Stimulated activated CD8-positive, alpha-beta memory T cell treated with anti-CD3 and anti-CD28 coated beads, Interleukin-12 subunit alpha, Interleukin-12 subunit beta, amount 100 ng/mL, for 4 hours (primary cell): Measurements from ENCODE around the gene SPARC.

Source experiments
- DNase-seq: peaks from one replicate; pipeline ENCODE4 v3.0.0-alpha.2; 2020; ENCODE audit warnings: low read depth

SPARC gene

DNA sequence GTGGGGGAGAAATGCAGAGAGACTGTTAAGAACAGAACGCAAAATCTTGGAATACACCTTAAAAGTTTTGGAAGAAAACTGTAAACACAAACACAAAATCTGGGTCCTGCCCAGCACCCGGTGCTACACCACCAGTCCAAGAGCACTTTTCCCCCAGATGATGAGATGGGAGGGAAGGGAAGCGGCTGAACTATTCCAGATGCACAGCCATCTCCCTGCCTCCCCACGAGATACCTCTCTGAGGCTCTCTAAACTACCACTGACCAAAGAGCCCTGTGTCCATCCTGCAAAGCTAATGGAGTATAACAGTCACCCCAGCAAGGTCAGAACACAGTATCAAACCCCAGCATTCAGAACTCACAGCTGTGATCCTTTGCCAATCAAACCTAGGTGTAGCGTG is 8.0 kb downstream of the SPARC start:
- DNase-seq: no peak

DNA sequence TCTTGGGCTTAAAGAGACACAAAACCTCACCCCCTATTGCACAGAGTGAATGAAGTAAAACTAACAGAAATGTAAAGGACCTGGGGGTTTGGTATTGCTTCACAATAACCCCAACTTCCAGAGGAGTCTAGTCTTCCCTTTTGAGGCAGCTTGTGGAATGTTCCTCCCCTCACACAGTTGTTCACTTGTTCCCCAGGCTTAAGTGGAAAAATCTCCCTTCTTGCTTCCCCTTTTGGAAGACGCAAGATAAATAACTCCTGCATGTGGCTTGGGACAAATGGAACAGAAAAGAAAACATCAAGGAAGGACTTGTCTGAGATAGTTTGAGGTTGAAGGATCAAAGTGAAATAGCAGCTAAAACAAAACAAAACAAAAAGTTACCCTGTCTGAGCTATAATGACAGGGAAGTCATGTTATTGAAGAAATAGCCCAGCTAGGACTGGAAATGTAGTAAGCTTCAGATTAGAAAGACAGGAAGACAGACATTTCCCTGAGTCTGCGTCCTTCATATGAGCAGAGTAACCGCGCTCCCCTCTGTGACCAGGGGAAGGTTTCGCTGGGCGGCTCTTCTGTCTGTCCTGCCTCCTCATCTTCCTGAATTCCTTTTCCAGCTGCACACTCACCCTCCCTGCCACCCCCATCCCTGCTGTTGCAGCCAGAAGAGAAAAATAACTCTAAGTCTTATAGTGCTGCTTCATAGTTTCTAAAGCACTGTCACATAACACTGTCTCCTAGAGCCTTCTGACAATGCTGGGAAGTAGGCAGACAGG is 8.8 kb downstream of the SPARC start:
- no peak for DNase-seq

DNA sequence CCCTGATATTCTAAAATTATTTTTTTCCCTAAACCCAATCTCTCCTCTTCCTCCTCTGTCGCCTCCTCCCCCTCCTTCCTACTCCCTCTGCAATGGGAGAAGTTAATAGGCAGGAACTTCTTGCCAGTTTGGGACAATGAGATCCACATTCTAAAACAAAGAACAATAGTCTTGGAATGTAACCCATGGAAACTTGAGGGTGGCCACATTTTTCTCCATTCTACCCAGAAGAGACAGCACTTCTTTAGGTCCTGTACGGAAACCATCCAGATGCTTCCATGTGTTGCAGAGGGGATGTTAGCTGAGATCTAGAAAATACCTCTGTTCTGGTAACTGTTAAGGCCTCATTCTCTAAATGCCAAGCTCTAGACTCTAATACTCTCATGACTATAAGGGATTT is 10.0 kb downstream of the SPARC start:
- DNase-seq: no peak

GRCh38 chr5:151676314-151676712 is 10.4 kb downstream of the SPARC start:
- no peak for DNase-seq

DNA sequence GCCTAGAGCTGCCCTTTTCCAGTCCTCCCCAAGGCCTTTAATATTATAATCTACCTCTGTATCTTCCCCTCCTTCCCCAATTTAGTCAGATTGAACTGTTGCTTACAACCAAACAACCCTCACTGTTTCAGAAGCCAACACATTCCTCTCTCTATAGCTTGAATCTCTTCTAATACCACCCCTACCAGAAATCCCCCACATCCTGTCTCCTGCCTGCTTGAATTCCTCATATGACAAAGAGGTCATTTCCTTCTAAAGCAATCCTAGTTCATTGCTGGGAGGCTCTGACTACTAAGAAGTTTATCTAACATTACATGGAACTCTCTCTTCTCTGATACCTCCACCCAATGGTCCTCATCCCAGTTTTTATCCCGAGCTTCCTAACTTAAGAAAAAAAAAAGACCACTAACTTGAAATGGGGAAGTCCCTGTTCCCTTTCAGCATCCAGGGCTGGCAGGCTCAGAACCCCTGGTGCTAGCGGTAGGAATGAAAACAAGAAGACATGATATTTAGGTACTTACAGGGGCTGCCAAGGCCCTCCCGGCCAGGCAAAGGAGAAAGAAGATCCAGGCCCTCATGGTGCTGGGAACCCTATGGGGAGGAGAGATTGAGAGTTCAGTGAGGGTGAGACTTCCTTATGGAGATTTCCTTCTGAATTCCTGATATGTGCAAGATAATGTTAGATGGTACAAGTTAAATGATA is 11.0 kb downstream of the SPARC start:
- DNase-seq: no peak

DNA sequence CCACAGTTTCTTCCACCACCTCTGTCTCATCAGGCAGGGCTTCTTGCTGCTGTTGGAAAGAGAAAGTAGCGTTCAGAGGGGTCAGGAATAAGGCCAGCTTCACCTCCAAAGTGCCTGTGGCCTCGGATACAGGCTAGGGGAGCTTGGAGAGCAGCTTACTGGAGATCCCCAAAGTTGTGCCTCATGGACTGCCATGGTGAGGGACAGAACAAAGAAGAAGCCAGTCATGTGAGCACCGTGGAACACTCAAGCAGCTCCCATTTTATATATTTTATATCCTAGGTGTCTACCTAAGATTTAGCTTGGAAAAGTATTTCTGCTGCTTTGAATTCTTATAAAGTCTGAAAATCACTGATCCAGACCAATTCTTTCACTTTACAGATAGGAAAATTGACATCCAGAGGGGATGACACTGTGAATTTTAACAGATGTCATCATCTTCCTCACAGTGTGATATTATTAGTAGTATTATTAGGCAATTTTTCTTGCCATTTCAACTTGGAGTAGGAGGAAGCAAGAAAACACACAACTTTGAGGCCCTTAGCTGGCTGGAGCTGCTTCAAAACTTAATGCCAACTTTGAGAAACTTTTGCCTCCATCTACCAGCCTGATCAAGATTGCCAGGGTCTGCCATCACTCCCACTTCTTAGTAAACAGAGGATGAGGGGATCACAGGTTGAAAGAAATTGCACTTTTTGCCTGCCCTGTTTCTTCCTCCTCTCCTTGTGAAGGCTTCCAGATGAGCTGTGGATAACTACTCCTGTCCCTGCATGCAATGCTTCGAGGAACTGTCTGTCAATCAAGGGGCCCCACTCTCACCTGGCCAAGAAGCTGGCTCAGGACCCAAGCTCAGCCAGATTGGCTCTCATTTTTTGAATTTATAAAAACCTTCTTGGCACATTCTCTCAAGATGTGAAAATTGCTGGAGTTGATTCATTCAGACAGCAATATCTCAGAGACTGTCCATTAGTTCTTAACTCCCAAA is 11.8 kb downstream of the SPARC start:
- no peak for DNase-seq

- DNase-seq: no peak
Measured at GRCh38 chr5:151673421-151673820, 13.3 kb downstream of the SPARC start.

DNA sequence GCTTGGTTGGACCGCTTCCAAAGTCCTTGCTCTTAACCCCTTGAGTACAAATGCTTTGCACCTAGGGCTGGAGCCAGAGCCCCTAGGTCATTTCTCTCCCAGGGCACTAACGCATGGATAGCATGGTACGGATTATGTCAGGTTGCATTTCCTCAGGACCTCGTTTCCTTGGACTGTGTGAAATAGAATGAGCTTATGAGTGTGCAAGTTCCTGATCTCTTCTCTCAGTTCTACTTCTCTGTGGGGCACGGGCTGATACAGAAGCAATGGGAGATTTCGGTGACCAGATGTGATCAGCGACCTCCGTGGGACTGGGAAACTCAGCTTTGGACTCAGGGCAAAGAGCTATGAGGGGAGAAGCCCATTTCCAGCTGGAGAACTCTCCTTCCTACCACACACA is 14.2 kb downstream of the SPARC start:
- no peak for DNase-seq

DNA sequence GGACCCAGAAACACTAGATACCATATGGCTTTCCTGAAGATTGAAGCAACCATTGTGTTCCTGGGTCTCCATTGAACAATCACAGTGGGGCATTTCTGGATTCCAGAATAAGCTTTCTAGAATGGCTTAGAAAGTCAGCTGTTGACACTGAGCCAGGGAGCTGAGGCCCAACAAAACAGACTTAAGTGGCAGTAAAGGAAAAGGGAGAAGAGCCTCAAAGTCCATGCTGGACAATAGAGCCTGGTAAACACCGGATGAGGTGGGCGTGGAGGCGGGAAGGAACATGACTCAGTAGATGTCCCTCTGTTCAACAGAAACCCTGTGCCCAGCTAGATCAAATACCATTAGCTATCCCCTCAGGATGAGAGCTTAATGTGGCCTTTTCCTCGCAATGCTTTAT is 14.8 kb downstream of the SPARC start:
- no peak for DNase-seq

DNA sequence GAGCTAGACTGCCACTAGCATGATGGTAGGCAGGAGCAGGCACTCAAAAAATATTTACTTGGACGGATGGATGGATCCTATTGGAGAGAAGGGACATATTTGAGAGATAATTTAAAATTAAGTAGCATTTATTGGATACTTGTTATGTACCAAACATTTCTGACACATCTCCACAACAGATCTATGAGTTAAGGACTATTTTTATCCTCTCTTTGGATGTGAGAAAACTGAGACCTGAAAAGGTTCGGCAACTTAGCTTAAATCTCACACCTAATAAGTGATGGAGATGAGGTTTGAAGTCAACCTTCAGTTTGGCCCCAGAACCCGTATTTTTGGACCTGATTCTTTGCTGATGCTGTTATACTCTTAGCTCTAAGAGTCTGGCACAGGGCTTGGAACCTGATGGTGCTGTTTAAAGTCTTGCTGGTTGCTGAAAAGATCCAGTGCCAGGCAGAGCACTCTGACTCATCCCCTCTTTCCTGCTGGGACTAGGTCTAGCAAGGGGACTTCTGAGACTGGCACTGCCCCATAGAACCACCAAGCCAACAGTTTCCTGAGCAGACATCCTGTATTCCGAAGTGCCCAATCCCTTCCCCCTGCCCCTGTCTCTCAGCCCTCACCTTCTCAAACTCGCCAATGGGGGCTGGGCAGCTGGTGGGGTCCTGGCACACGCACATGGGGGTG is 15.6 kb downstream of the SPARC start:
- DNase-seq: no peak

GRCh38 chr5:151670083-151670686 is 16.5 kb downstream of the SPARC start:
- DNase-seq: no peak

GRCh38 chr5:151667083-151667482 is 19.6 kb downstream of the SPARC start:
- DNase-seq: no peak

DNA sequence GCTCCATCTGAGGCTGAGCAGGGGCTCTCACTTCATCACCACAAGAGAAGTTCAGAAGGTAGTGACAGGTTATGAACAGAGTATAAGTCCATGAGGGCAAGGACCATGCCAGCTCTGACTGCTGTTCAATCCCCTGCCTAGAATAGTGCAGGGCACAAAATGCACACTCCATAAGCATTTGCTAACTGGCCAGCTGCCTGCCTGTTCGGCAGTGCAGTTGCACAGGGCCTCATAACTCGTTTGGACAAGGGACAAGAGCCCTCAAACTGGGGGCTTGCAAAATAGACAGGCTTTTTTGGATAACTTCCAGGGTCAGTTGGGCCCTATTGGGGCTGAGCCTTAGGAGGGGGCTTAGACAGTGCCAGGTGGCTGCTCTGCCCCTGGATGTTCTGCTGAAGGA is 21.1 kb downstream of the SPARC start:
- no peak for DNase-seq

GRCh38 chr5:151664694-151665585 is 21.8 kb downstream of the SPARC start:
- no peak for DNase-seq

DNA sequence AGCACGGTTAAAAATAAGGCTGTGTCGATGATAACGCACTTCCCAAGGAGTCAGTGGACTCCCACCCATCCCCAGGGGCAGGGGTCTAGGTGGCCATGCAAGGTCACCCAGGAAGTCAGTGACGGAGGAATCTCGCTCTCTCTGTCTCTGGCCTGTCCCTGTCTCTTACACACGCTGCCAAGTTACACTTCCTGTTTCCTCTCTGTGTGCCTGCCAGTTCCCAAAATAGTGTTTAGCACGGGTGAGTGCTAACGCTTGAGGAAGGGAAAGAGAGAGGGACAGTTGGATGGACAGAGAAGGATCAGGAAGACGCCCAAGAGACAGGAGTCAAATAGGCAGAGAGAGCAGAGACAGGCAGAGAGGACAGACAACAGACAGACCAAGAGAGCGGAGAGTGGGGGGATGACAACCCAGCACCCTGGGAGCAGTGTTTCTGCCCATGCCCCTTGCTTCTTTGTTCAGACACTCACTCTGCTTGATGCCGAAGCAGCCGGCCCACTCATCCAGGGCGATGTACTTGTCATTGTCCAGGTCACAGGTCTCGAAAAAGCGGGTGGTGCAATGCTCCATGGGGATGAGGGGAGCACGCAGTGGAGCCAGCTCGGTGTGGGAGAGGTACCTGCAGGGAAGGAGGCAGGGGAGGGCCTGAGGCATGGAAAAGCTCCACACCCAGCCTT is 23.0 kb downstream of the SPARC start:
- DNase-seq: no peak

DNA sequence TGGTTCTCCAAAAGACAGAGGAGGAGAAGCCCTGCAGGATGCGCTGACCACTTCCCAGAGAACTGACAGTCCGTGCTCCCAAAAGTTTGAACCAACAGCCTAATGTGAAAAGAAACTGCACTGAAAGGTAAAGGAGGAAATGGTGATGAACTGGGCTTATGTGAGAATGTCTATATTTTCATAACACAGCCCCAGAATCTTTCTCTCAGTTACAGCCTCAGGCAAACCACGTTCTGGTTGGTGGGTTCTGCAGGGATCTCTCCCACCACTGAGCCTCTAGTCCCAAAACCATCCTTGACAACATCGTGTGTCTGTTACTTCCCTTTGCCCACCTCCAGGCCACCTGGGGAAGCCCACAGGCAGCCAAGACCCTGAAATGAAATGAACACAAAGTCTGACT is 23.9 kb downstream of the SPARC start:
- no peak for DNase-seq

DNA sequence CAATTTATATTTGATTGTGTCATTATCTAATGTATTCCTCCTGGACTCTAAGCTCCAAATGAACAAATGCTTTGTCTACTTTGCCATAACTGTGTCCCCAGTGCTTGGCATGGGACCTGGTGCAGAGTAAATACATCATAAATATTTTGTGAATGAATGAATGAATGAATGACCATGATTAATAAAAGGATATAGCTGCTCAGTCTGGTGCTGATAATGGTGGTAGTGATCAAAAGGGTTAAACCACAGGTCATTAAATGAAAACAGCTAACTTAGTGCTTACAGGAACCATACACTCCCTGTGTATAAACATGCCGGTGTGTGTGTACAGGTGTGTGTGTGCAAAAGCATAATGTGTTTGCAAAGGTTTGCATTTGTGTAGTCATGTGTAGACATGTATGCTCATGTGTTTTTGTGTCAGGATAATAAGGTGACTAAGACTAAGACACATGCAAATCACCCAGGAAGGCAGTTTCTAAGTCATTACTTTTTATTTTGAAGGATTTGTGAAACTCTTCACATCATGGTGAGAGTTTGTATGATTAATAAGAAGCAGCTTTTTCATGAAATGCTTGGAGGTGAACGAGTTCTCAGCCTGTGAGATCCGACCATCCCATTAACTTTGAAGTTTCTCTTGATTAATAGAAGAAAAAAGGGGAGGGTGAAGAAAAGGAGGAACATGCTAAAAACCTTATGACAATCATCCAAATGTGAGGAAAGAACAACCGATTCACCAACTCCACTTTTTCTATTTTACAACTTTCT is 24.6 kb downstream of the SPARC start:
- DNase-seq: no peak

DNA sequence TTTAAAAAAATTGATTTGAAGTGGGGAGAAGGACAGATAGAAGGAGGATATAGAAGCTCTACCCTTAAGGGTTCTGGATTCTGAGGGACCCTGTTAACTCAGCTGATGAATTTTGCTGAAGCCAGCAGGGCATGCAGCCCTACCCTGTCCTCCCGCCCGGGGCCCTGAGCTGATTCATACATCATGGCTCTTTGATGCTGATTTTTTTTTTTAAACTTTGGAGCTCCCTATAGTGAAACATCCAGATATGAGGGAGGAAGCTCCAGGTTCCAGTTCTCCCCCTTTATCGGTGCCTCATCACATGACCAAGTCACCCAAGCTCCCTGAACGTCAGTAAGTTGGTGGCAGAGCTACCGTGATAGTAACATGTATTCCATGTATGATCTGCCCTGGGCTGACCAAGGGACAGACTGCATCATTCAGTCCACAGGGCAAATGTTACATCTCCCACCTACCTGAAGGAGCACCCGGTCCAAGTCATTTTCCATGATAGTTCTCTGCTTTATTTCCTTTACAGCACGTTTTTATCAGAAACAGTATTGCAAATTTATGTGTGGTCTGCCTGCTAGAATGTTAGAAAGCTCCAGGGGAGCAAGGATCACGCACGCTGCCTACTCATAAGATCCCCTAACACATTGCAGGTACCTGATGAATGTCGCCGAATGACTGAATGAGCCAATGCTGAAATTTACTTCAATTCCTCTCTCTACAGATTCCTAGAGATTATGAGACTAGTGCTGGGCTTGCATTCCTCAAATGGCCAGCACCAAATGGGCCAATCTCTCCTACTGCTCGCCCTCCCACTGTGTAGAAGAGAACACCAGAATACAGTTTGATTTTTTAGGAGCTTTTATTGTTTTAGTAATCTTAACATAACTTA is 25.9 kb downstream of the SPARC start:
- DNase-seq: no peak
